ENCODE data around the gene EPB41L4B.

The EPB41L4B gene

GRCh38 chr9:109250311-109250741 is 70.5 kb downstream of the EPB41L4B start:
- Histone ChIP-seq H3K9me3 (ENCODE audit: control insufficient read depth, low read length) (no peaks in the 10 kb centered on the region), H3K4me3 (ENCODE audit: insufficient read depth, low read depth, low read length, poor library complexity, severe bottlenecking) (no peak overlapping the region), H3K27me3 (replicated peaks; ENCODE audit: control insufficient read depth, insufficient read depth, low read length, poor library complexity, severe bottlenecking) (no peaks in the 10 kb centered on the region), H3K36me3 (ENCODE audit: control insufficient read depth, insufficient read depth, low read length) (no peaks in the 10 kb centered on the region), H3K27ac (ENCODE audit: insufficient read depth, low read length, poor library complexity, severe bottlenecking) (no peak overlapping the region), H3K4me1 (ENCODE audit: control insufficient read depth, insufficient read depth, low read length, poor library complexity, severe bottlenecking) (no peaks in the 10 kb centered on the region)
- no peak for DNase-seq

- H3K4me3 ChIP-seq (ENCODE audit: insufficient read depth, low read depth, low read length, poor library complexity, severe bottlenecking): no peak overlapping the region
- no peaks in the 10 kb centered on the region for H3K27me3 ChIP-seq (replicated peaks; ENCODE audit: control insufficient read depth, insufficient read depth, low read length, poor library complexity, severe bottlenecking)
- H3K4me1 ChIP-seq (ENCODE audit: control insufficient read depth, insufficient read depth, low read length, poor library complexity, severe bottlenecking): no peaks in the 10 kb centered on the region
- H3K36me3 ChIP-seq (ENCODE audit: control insufficient read depth, insufficient read depth, low read length): no peaks in the 10 kb centered on the region
- H3K27ac ChIP-seq (ENCODE audit: insufficient read depth, low read length, poor library complexity, severe bottlenecking): no peak overlapping the region
- no peaks in the 10 kb centered on the region for H3K9me3 ChIP-seq (ENCODE audit: control insufficient read depth, low read length)
- no peak for DNase-seq
These were observed 71.2 kb downstream of the EPB41L4B start for GRCh38 chr9:109249615-109250014.

- no peaks in the 10 kb centered on the region for H3K9me3 ChIP-seq (ENCODE audit: control insufficient read depth, low read length)
- H3K27ac ChIP-seq (ENCODE audit: insufficient read depth, low read length, poor library complexity, severe bottlenecking): no peak overlapping the region
- H3K4me3 ChIP-seq (ENCODE audit: insufficient read depth, low read depth, low read length, poor library complexity, severe bottlenecking): no peak overlapping the region
- no peak for DNase-seq
- no peaks in the 10 kb centered on the region for H3K36me3 ChIP-seq (ENCODE audit: control insufficient read depth, insufficient read depth, low read length)
- no peaks in the 10 kb centered on the region for H3K4me1 ChIP-seq (ENCODE audit: control insufficient read depth, insufficient read depth, low read length, poor library complexity, severe bottlenecking)
- no peaks in the 10 kb centered on the region for H3K27me3 ChIP-seq (replicated peaks; ENCODE audit: control insufficient read depth, insufficient read depth, low read length, poor library complexity, severe bottlenecking)
These were observed 72.7 kb downstream of the EPB41L4B start for GRCh38 chr9:109248133-109248581.

GRCh38 chr9:109247228-109247627 is 73.6 kb downstream of the EPB41L4B start:
- Histone ChIP-seq H3K36me3 (ENCODE audit: control insufficient read depth, insufficient read depth, low read length) (no peaks in the 10 kb centered on the region), H3K4me3 (ENCODE audit: insufficient read depth, low read depth, low read length, poor library complexity, severe bottlenecking) (no peak overlapping the region), H3K27me3 (replicated peaks; ENCODE audit: control insufficient read depth, insufficient read depth, low read length, poor library complexity, severe bottlenecking) (no peaks in the 10 kb centered on the region), H3K27ac (ENCODE audit: insufficient read depth, low read length, poor library complexity, severe bottlenecking) (no peak overlapping the region), H3K4me1 (ENCODE audit: control insufficient read depth, insufficient read depth, low read length, poor library complexity, severe bottlenecking) (no peaks in the 10 kb centered on the region), H3K9me3 (ENCODE audit: control insufficient read depth, low read length) (no peaks in the 10 kb centered on the region)
- DNase-seq: no peak

GRCh38 chr9:109246533-109246932 is 74.3 kb downstream of the EPB41L4B start:
- Histone ChIP-seq H3K9me3 (ENCODE audit: control insufficient read depth, low read length) (no peaks in the 10 kb centered on the region), H3K4me3 (ENCODE audit: insufficient read depth, low read depth, low read length, poor library complexity, severe bottlenecking) (no peak overlapping the region), H3K27me3 (replicated peaks; ENCODE audit: control insufficient read depth, insufficient read depth, low read length, poor library complexity, severe bottlenecking) (no peaks in the 10 kb centered on the region), H3K27ac (ENCODE audit: insufficient read depth, low read length, poor library complexity, severe bottlenecking) (no peak overlapping the region), H3K4me1 (ENCODE audit: control insufficient read depth, insufficient read depth, low read length, poor library complexity, severe bottlenecking) (no peaks in the 10 kb centered on the region), H3K36me3 (ENCODE audit: control insufficient read depth, insufficient read depth, low read length) (no peaks in the 10 kb centered on the region)
- no peak for DNase-seq

GRCh38 chr9:109245310-109245897 is 75.5 kb downstream of the EPB41L4B start:
- Histone ChIP-seq H3K27me3 (replicated peaks; ENCODE audit: control insufficient read depth, insufficient read depth, low read length, poor library complexity, severe bottlenecking) (no peaks in the 10 kb centered on the region), H3K9me3 (ENCODE audit: control insufficient read depth, low read length) (no peaks in the 10 kb centered on the region), H3K27ac (ENCODE audit: insufficient read depth, low read length, poor library complexity, severe bottlenecking) (no peak overlapping the region), H3K4me1 (ENCODE audit: control insufficient read depth, insufficient read depth, low read length, poor library complexity, severe bottlenecking) (no peaks in the 10 kb centered on the region), H3K36me3 (ENCODE audit: control insufficient read depth, insufficient read depth, low read length) (no peaks in the 10 kb centered on the region), H3K4me3 (ENCODE audit: insufficient read depth, low read depth, low read length, poor library complexity, severe bottlenecking) (no peak overlapping the region)
- no peak for DNase-seq

GRCh38 chr9:109244179-109245132 is 76.4 kb downstream of the EPB41L4B start:
- DNase-seq: peak; percentile 3 to 27 (median 15)
- H3K4me3 ChIP-seq (ENCODE audit: insufficient read depth, low read depth, low read length, poor library complexity, severe bottlenecking): no peak overlapping the region
- no peaks in the 10 kb centered on the region for H3K4me1 ChIP-seq (ENCODE audit: control insufficient read depth, insufficient read depth, low read length, poor library complexity, severe bottlenecking)
- H3K36me3 ChIP-seq (ENCODE audit: control insufficient read depth, insufficient read depth, low read length): no peaks in the 10 kb centered on the region
- no peaks in the 10 kb centered on the region for H3K9me3 ChIP-seq (ENCODE audit: control insufficient read depth, low read length)
- no peak overlapping the region for H3K27ac ChIP-seq (ENCODE audit: insufficient read depth, low read length, poor library complexity, severe bottlenecking)
- no peaks in the 10 kb centered on the region for H3K27me3 ChIP-seq (replicated peaks; ENCODE audit: control insufficient read depth, insufficient read depth, low read length, poor library complexity, severe bottlenecking)

GRCh38 chr9:109242741-109243140 is 78.1 kb downstream of the EPB41L4B start:
- no peaks in the 10 kb centered on the region for H3K36me3 ChIP-seq (ENCODE audit: control insufficient read depth, insufficient read depth, low read length)
- no peak overlapping the region for H3K27ac ChIP-seq (ENCODE audit: insufficient read depth, low read length, poor library complexity, severe bottlenecking)
- DNase-seq: no peak
- no peaks in the 10 kb centered on the region for H3K4me1 ChIP-seq (ENCODE audit: control insufficient read depth, insufficient read depth, low read length, poor library complexity, severe bottlenecking)
- H3K4me3 ChIP-seq (ENCODE audit: insufficient read depth, low read depth, low read length, poor library complexity, severe bottlenecking): no peak overlapping the region
- no peaks in the 10 kb centered on the region for H3K9me3 ChIP-seq (ENCODE audit: control insufficient read depth, low read length)
- no peaks in the 10 kb centered on the region for H3K27me3 ChIP-seq (replicated peaks; ENCODE audit: control insufficient read depth, insufficient read depth, low read length, poor library complexity, severe bottlenecking)

GRCh38 chr9:109242014-109242413 is 78.8 kb downstream of the EPB41L4B start:
- Histone ChIP-seq H3K27ac (ENCODE audit: insufficient read depth, low read length, poor library complexity, severe bottlenecking) (no peak overlapping the region), H3K27me3 (replicated peaks; ENCODE audit: control insufficient read depth, insufficient read depth, low read length, poor library complexity, severe bottlenecking) (no peaks in the 10 kb centered on the region), H3K9me3 (ENCODE audit: control insufficient read depth, low read length) (no peaks in the 10 kb centered on the region), H3K36me3 (ENCODE audit: control insufficient read depth, insufficient read depth, low read length) (no peaks in the 10 kb centered on the region), H3K4me3 (ENCODE audit: insufficient read depth, low read depth, low read length, poor library complexity, severe bottlenecking) (no peak overlapping the region), H3K4me1 (ENCODE audit: control insufficient read depth, insufficient read depth, low read length, poor library complexity, severe bottlenecking) (no peaks in the 10 kb centered on the region)
- no peak for DNase-seq

- Histone ChIP-seq H3K9me3 (ENCODE audit: control insufficient read depth, low read length) (no peaks in the 10 kb centered on the region), H3K27ac (ENCODE audit: insufficient read depth, low read length, poor library complexity, severe bottlenecking) (no peak overlapping the region), H3K4me1 (ENCODE audit: control insufficient read depth, insufficient read depth, low read length, poor library complexity, severe bottlenecking) (no peaks in the 10 kb centered on the region), H3K36me3 (ENCODE audit: control insufficient read depth, insufficient read depth, low read length) (no peaks in the 10 kb centered on the region), H3K27me3 (replicated peaks; ENCODE audit: control insufficient read depth, insufficient read depth, low read length, poor library complexity, severe bottlenecking) (no peaks in the 10 kb centered on the region), H3K4me3 (ENCODE audit: insufficient read depth, low read depth, low read length, poor library complexity, severe bottlenecking) (no peak overlapping the region)
- no peak for DNase-seq
These were observed 79.7 kb downstream of the EPB41L4B start for GRCh38 chr9:109241207-109241606.
